ENCODE measurements around the gene CMIP.
"Not testable (repeated sequence)": the region's sequence is repeated elsewhere in the genome, so short reads cannot be mapped to it uniquely, and the experiment has no call there.

CMIP gene

DNA sequence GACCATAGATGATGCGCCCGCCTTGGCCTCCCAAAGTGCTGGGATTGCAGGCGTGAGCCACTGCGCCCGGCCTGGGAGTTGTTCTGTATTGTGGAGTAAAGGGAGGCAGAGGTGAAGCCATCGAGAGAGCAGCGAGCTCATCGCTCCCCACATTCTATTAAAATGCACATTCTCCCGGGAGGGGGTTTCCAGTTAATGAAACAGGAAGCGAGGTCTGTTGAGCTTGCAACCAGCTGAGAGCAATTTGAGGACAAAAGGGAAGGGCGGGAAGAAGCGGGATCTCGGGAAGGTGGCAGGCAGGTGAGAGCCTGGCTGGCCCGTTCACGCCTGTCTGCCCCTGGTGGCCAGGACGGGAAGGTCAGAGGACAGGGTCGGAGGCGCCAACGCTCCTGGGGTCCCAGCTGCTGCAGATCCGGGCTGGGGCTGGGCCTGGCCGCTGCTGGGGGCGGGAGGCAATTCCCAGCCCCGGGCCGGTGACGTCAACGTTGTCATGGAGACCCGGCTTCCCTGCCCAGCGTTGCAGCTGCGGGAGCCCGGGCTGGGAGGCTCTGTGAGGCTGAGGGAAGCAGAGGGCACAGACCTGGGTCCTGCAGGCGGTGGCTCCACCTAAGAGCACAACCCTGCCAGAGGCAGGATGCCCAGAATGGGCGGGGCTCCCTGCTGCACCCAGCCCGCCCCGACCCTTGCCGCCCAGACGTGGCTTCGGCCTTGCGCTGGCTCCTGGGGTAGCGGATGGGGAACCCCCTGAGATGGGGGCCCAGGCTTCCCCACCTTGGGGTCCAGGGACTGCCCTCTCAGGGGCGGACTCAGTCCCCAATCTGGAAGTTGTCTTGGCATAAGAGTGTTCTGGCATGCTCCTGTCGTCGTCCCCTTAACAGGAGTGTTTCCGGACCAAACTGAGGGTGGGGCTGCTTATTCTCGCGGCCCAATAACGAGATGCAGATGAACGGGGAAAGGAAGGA, 285.8 kb downstream of the CMIP start:
- peak; percentile 55 for DNase-seq

DNA sequence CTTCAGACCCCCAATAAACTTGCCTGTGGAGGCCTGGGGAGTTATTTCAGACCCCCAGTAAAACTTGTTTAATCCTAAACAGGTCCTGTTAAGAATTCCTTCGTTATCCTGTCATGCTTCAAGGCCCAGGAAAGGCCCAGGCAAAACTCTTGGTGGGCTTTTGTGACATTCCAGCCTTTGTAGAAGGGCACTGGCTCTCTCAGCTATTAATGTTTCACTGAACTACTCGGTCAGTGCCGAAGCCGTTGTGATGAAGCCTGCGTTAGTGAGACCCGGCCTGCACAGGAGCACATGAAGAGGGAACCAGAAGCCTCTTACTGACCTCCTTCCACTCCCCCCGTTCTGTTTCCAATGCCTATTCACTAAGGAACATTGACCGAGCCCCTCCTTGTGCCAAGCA, 287.0 kb downstream of the CMIP start:
- DNase-seq, result no peak

DNA sequence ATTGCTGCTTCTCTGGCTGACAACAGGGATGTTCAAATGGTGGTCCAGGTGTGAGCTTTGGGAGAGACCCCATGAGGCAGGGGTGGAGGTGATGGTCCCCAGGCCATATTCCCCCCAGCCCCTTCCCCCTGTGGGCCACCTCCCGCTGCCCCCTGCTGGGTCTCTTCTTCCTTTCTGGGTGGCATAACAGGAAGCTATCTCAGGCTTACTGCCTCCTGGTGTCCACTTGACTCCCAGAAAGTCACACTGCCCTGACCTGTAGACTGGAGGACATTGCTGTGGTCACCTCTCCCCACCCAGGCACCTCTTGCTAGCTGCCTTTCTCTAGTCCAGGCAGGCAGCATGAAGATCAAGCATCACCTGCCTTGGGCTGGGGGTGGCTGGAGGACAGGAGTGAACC, 288.1 kb downstream of the CMIP start:
- DNase-seq, result no peak

DNA sequence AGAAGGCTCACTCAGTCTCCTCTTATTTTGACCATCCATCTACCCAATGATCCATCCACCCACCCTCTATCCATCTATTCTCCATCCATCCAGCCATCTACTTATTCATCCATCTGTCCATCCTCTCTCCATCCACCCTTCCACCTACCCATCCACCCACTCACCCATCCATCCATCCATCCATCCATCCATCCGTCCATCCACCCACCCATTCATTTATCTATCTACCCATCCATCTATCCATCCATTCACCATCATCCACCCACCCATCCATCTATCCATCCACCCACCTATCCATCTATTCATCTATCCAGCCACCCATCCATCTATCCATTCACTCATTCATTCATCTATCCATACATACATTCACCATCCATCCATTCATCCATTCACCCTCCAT, 288.7 kb downstream of the CMIP start:
- no peak for DNase-seq

DNA sequence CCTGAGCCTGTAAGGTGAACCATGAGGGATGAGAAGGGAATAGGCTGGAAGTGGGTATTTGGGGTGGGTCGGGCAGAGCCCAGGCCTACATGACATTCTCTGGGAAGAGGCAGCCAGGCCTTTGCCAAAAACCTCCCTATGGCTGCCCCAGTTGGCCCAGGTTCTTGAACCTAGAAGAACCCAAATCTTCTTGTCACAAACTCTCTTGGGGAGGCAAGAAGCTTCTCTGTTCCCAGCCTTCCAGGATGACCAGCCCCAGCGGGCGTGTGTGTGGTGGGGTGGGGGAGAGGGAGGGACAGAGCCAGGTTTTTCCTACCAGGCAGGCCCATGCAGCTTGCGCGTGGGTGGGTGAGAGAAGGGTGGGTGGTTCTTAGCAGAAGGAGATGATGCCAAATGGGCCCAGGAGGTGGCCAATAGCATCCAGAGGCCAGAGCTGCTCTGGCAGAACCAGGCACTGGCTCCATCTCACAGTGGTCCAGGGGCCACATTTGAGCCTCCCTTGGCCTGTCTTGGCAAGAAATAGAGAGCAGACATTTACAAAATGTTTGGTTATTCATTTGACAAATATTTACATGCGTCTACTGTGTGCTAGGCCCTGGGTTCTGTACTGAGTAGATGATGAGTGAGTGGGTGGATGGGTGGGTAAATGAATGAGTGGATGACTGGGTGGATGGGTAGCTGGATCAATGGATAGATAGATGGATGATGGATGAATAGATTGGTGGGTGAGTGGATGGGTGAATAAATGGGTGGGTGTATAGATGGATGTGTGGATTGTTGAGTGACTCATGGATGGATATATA, 290.2 kb downstream of the CMIP start:
- DNase-seq, result no peak

DNA sequence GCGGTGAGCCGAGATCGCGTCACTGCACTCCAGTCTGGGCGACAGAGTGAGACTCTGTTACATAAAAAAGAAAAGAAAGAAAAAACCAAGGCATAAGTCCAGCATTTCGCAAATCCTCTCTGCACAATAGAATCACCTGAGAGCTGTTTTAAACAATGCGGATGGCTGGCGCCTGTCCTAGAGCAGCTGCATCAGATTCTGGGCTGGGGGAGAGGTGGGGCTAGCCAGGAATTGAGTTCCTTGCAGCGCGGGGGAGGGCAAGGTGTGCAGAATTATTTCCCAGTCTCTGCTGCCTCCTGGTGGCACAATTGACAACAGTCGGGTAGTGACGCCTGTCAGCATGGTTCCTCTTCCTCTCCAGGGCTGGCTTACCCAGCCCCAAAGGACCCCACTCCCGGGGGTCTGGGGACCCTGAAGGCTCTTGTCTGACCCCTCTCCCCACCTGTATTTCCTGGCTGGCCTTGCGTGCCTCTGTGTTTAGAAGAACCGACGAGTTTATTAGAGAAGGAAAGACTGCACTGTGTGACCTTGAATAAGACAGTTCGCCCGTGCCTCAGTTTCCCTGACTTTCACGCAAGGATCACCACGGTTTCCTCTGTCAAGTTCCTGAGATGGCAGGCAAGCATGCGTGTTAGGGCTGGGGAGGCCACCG, 293.4 kb downstream of the CMIP start:
- peak; percentile 80 for DNase-seq

DNA sequence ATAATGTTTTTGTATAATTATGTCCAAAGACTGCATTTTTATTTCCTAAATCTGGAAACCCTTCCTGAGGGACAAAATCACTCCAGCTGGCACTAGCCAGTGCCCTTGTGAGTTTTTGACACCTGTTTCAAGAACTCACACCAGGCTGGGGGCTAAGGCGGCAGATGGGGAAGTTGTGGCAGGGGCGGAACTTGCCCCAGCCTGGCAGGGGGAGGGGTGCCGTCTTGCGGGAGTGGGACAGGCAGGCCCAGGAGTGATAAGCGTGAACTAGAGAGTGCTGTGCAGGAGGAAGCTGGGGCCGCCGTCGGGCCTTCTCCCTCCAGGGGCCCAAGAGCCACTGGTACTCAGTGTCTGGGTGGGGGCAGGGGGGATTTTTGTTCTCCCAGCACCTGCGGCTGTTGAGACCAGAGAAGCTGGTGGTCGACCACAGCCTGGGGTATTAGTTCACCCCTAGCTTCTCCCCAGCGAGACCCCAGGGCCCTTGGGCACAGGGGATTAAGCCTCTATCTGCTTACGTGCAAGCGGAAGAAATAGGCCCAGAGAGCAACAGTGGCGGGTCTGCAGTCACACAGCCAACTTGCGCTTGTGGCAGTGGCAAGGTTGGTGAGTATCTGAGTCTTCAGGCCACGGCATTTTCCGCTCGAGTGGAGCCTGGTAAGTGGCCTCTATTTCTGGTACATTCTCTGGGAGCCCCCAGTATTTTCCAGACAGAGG, 294.3 kb downstream of the CMIP start:
- DNase-seq, result no peak

DNA sequence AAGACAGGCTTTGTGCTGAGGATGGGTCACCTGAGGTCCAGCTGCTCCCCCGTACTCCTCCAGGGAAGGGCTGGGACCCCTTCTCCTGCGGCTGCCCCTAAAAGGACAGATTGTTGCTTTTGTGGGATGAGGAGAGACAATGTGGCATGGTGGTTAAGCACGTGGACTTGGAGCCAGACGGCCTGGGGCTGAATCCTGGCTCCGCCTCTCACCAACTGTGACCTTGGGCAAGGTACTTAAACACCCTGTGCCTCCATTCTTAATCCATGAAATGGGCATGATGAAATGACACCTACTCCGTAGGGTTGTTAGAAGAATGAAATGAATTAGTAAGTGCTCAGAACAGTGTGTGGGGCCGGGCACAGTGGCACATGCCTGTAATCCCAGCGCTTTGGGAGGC, 294.9 kb downstream of the CMIP start:
- DNase-seq, result no peak

DNA sequence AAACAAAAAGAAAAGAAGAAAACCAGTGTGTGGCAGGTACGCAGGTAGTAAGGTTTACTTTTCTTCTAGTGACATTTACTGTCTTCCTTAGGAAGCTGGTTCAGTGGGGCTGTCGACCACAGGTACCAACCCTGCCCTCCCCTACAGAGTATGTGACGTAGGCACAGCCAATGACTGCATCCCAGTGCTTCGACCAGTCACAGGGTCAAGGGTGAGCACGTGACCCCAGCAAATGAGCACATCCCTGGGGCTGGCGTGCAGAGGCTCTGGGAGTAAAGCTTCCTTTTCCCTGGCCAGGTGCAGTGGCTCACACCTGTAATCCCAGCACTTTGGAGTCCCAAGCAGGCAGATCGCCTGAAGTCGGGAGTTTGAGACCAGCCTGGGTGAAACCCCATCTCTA, 295.6 kb downstream of the CMIP start:
- DNase-seq, result no peak

DNA sequence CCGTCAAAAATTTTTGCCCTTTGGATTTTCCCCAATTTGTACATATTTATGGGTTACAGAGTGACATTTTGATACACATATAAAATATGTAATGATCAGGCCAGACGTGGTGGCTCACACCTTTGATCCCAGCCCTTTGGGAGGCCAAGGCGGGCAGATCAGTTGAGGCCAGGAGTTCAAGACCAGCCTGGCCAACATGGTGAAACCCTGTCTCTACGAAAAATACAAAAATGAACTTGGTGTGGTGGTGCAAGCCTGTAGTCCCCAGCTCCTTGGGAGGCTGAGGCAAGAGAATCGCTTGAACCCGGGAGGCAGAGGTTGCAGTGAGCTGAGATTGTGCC, 296.8 kb downstream of the CMIP start:
- not testable (repeated sequence) for DNase-seq

DNA sequence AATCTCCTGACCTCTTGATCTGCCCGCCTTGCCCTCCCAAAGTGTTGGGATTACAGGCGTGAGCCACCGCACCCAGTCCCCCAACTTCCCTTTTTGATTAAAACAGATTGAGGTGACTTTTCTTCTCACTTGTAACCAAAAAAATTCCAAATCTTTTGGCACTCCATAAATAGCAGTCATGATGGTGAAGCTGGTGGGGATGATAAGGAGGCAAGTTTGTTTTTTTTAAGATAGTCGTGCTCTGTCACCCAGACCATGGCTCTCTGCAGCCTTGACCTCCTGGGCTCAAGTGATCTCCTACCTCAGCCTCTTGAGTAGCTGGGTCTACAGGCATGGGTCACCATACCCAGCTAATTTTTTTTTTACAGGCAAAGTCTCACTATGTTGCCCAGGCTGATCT, 299.8 kb downstream of the CMIP start:
- no peak for DNase-seq

DNA sequence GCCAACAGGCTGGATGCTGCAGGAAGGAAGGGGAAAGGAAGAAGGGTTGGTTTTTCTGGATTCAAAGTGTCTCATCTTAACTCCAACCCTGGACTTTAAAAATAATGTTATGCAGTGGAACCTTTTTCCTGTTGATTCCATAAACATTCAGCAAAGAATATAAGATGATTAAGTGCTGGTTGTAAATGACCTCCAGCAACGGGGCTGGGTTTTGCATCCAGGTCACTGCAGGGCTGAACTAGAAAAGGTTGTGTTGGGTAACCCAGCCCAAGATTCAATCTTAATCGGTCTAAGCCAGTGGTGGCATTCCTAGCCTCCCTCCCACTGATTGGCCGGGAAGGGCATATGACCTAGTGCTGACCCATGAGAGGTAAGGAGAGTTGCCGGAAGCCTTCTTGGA, 300.3 kb downstream of the CMIP start:
- DNase-seq, result no peak

DNA sequence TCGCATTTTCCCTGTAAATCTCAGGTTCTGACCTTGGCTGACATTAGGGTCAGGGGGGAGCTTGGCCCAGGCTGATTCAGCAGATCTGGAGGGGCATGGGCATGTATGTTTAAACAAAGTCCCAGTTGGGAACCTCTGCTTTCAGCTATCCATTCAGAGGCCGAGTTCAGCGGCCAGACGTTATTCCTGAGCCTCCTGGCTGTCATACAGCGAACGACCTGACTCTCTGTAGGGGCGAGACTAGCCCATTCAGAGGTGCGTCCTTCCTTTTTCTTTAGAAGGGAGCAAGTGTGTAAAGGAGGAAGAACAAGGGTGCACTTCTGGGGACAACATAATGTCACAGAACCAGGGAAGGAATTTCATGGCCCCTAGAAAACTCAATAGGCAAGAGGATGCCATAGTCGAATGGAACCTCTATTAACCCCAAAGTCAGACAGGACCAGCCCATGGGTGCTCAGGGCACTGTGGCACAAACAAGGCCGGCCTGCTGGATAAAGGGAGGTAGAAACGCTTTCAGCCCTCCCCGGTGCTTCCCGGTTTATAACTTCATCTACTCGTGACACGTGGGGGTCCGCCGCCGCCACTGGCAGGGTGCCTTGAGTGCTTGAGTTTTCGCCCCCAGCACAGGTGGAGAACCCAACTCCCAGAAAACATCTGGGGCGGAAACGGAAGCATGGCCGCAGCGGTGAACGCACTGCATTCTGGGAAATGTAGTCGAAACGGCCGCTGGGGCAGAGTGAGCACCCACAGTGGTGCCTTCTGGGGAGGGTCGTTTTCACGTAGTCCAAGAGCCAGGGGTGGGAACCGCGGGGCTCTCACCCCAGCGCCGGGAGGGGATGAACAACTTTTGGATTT, 301.3 kb downstream of the CMIP start:
- peak; percentile 63 for DNase-seq

DNA sequence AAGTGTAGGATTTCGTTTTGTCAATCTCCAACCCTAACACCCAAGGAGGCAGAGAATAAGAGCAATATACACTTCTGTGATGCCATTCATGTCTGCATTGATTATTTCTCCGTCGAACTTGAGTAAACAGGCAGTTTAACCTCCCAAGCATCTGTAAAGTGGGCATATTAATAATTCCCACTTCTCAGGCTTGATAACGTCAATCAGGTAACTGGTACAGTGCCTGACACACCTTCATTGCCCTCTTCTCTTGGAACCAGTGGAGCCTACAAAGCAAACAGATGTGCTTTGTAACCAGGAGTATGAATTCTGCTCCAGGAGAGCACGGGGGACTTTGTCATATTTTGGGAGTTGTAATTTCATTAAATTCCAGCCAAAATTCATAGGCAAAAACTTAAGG, 302.0 kb downstream of the CMIP start:
- no peak for DNase-seq

DNA sequence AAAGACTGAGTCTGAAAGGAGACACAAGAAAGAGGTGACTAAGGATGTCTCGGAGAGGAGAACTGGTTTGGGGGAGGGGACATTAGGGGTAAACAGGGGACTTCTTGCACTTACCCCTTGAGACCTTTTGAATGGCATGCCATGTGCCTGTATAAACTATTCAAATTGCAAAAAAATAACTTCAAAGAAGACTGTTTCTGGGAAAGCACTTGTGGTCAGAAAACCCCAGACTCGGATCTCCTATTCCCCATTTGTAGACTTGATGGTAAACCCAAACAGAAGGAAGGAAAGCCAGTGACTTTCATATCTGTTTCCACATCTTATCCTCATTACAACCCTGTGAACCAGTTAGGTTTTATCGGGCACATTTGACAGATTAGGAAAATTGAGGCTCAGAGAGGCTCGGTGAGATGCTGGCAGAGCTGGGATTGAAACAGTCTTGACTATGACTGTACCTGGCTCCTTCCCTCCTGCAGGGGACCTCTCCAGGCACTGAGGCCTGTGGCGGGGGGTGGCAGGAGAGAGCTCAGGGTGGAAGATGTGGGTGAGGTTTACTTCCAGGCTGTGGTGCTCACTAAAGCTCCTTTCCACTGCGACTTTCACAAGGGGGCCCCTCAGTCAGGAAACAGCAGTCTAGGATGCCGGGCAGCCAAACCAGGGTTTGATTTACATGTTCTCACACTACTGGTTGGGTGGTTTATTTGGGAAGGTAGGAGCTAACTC, 304.0 kb downstream of the CMIP start:
- DNase-seq, result no peak

DNA sequence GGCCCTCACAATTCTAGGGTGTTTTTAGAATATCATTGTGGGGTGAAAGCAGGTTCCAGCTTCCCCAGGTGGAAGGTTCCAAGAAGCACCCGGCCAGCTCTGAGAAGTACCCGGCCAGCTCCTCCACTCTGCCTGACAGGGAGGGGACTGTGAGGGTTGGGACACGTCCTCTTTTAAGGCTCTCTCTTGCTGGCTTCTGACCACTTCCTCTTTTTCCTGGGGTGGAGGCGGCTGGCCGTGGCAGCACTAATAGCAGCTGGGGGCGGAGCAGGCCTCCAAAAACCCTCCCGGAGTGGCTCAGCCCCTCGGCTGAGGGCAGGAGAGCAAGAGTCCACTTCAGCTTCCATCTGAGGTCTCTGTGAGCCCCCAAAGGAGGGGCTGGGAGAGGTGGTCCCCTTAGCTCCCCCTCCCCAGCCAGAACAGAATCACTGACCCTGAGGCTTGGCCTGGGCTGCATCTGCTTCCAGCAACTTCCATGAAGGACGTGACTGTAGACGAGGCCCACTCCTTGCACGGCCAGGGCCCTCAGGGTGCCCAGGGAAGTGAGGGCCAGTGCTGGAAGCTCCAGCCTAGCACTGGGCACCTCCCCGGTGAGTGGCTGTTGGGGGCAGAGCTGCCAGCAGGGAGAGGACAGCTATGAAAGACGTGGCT, 307.7 kb downstream of the CMIP start:
- no peak for DNase-seq

DNA sequence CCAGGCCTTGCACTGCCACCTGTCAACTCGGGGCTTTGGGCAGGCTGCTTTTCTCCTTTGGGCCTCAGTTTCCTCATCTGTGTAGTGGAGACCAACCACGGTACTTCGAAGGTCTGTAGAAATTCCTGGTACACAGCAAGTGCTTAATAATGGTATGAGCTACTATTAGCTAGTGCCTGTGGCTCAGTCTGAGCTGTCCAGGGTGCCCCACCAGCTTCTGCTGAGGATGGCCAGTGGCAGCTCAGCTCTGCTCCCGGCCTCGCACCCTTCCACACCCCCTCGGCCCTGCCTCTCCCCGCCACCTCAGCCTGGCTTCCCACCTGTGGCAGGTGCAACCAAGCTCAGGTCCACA, 308.2 kb downstream of the CMIP start:
- DNase-seq, result no peak

DNA sequence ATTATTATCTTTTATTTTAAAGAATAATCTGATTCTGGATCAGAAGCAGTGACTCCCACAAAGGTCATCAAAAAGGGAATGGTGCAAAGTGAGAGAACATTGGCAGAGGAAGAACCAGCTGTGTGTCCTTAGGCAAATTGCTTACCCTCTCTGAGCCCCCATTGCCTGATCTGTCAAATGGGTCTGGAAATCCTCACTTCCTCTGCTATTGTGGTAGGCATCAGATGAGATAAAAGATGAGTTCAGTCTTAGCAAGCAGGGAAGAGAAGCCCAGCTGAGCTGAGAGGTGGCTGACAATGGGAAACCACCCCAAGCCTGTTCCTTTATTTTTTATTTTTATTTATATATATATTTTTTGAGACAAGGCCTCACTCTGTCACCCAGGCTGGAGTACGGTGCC, 310.2 kb downstream of the CMIP start:
- DNase-seq, result no peak

DNA sequence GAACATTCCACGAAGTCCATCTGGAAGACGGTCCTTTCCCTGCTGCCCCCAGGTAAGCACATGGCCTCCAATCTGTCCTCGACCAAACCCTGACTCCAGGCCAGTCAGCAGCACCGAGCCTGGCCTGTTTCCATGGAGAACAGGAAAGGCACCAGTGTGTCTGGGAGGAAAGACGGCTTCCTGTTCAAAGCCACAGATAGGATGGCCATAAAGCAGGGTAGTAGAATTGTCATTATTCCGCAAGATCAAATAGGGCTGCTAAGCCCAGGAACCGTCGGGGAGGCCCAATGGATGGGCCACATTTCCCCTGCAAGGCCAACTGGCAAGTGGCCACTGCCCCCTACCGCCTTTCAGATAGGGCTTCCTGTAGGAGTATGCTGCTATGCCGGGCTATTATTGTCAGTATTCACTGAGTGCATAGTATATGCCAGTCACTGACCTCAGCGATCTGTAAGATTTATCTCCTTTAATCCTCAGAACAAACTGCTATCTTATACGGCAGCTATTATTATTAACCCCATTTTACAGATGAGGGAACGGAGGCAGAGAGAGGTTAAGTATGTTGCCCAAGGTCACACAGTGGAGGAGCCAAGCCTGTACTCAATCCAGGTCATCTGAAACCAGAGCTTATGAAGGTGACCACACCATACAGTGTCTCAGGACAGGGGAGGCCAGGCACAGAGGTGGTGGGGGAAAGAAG, 311.5 kb downstream of the CMIP start:
- DNase-seq, result no peak
